Measurements from ENCODE around the gene RPS21. TPM values are rescaled to one million over a fixed set of nuclear protein-coding genes. Genes with fewer than 3 reads are reported as not detected.
"Not testable (repeated sequence)": the region's sequence is repeated elsewhere in the genome, so short reads cannot be mapped to it uniquely, and the experiment has no call there.

Gene RPS21
- total RNA-seq, 2 experiments from 2014 or later, result 1,751 to 1,764 TPM

- no peak overlapping the region for H3K4me3 Mint-ChIP-seq
- no peaks in the 10 kb centered on the region for H3K36me3 Mint-ChIP-seq (ENCODE audit: low read depth)
- no peaks in the 10 kb centered on the region for H3K4me1 Mint-ChIP-seq
- CTCF ChIA-PET, result no interaction called here
- H3K27ac Mint-ChIP-seq, result no peak overlapping the region
- no peaks in the 10 kb centered on the region for H3K27me3 Mint-ChIP-seq
- no peaks in the 10 kb centered on the region for H3K9me3 Mint-ChIP-seq
- no peak for DNase-seq
- POLR2A ChIA-PET, result no interaction called here
These were observed 36.4 kb downstream of the RPS21 start for GRCh38 chr20:62423326-62423706.

- CTCF ChIA-PET, result no interaction called here
These were observed 37.6 kb downstream of the RPS21 start for GRCh38 chr20:62424249-62425107.

GRCh38 chr20:62425281-62426058 is 38.6 kb downstream of the RPS21 start:
- ChIA-PET POLR2A (no interaction called here), CTCF (no interaction called here)
- H3K9me3 Mint-ChIP-seq, result no peaks in the 10 kb centered on the region
- no peak overlapping the region for H3K27ac Mint-ChIP-seq
- no peak for DNase-seq
- no peaks in the 10 kb centered on the region for H3K27me3 Mint-ChIP-seq
- H3K36me3 Mint-ChIP-seq (ENCODE audit: low read depth), result no peaks in the 10 kb centered on the region
- H3K4me1 Mint-ChIP-seq, result no peaks in the 10 kb centered on the region
- H3K4me3 Mint-ChIP-seq, result no peak overlapping the region

More at GRCh38 chr20:62424249-62425107, 37.6 kb downstream of the RPS21 start:
- no peak for DNase-seq
- Mint-ChIP-seq H3K4me1 (no peaks in the 10 kb centered on the region), H3K36me3 (ENCODE audit: low read depth) (no peaks in the 10 kb centered on the region), H3K27ac (no peak overlapping the region), H3K4me3 (no peak overlapping the region), H3K9me3 (no peaks in the 10 kb centered on the region), H3K27me3 (no peaks in the 10 kb centered on the region)
- POLR2A ChIA-PET, result no interaction called here

- H3K27me3 Mint-ChIP-seq; H3K4me3 Mint-ChIP-seq; H3K4me1 Mint-ChIP-seq; POLR2A ChIA-PET; H3K9me3 Mint-ChIP-seq; CTCF ChIA-PET; H3K36me3 Mint-ChIP-seq (ENCODE audit: low read depth); DNase-seq; H3K27ac Mint-ChIP-seq: not testable (repeated sequence)
These were observed 39.1 kb downstream of the RPS21 start for GRCh38 chr20:62426059-62426348.

- POLR2A ChIA-PET, result no interaction called here
- H3K27me3 Mint-ChIP-seq, result no peaks in the 10 kb centered on the region
- no peaks in the 10 kb centered on the region for H3K9me3 Mint-ChIP-seq
- H3K36me3 Mint-ChIP-seq (ENCODE audit: low read depth), result no peaks in the 10 kb centered on the region
- no peak for DNase-seq
- H3K4me1 Mint-ChIP-seq, result no peaks in the 10 kb centered on the region
- CTCF ChIA-PET, result no interaction called here
- no peak overlapping the region for H3K27ac Mint-ChIP-seq
- H3K4me3 Mint-ChIP-seq, result no peak overlapping the region
These were observed 39.8 kb downstream of the RPS21 start for GRCh38 chr20:62426699-62427131.

- Mint-ChIP-seq H3K27ac (no peak within 1 kb of the TSS), H3K36me3 (ENCODE audit: low read depth) (no peaks in the 10 kb centered on the region), H3K27me3 (no peaks in the 10 kb centered on the region), H3K4me1 (no peaks in the 10 kb centered on the region), H3K9me3 (no peaks in the 10 kb centered on the region), H3K4me3 (no peak within 1 kb of the TSS)
- ChIA-PET POLR2A (no interaction called here), CTCF (no interaction called here)
- DNase-seq, result no peak
These were observed 40.5 kb downstream of the RPS21 start, which contains the start of gene RBBP8NL for GRCh38 chr20:62427172-62428001. TSS of gene RBBP8NL (minus strand) at chr20:62427539. CDS start at chr20:62419647, 7,892 bp downstream.

GRCh38 chr20:62428002-62428372 is 41.1 kb downstream of the RPS21 start:
- no peak for DNase-seq
- no peaks in the 10 kb centered on the region for H3K4me1 Mint-ChIP-seq
- H3K27me3 Mint-ChIP-seq, result no peaks in the 10 kb centered on the region
- H3K36me3 Mint-ChIP-seq (ENCODE audit: low read depth), result no peaks in the 10 kb centered on the region
- ChIA-PET POLR2A (no interaction called here), CTCF (no interaction called here)
- H3K9me3 Mint-ChIP-seq, result no peaks in the 10 kb centered on the region
- H3K27ac Mint-ChIP-seq, result no peak overlapping the region
- no peak overlapping the region for H3K4me3 Mint-ChIP-seq

GRCh38 chr20:62428396-62429295 is 41.7 kb downstream of the RPS21 start:
- Mint-ChIP-seq H3K4me3 (no peak overlapping the region), H3K27ac (no peak overlapping the region), H3K36me3 (ENCODE audit: low read depth) (no peaks in the 10 kb centered on the region), H3K9me3 (no peaks in the 10 kb centered on the region), H3K4me1 (no peaks in the 10 kb centered on the region), H3K27me3 (peaks cover 1% of the 10 kb centered on the region)
- no peak for DNase-seq
- CTCF ChIA-PET, result no interaction called here
- POLR2A ChIA-PET, result no interaction called here

GRCh38 chr20:62429455-62430310 is 42.8 kb downstream of the RPS21 start:
- H3K9me3 Mint-ChIP-seq, result no peaks in the 10 kb centered on the region
- no peak overlapping the region for H3K27ac Mint-ChIP-seq
- peaks cover 12% of the 10 kb centered on the region for H3K27me3 Mint-ChIP-seq
- POLR2A ChIA-PET, result no interaction called here
- DNase-seq, result no peak
- H3K36me3 Mint-ChIP-seq (ENCODE audit: low read depth), result no peaks in the 10 kb centered on the region
- CTCF ChIA-PET, result no interaction called here
- no peaks in the 10 kb centered on the region for H3K4me1 Mint-ChIP-seq
- no peak overlapping the region for H3K4me3 Mint-ChIP-seq

- ChIA-PET CTCF (no interaction called here), POLR2A (no interaction called here)
- DNase-seq, result no peak
- Mint-ChIP-seq H3K4me3 (no peak overlapping the region), H3K4me1 (no peaks in the 10 kb centered on the region), H3K27ac (no peak overlapping the region), H3K27me3 (peaks cover 17% of the 10 kb centered on the region), H3K36me3 (ENCODE audit: low read depth) (no peaks in the 10 kb centered on the region), H3K9me3 (no peaks in the 10 kb centered on the region)
These were observed 43.5 kb downstream of the RPS21 start for GRCh38 chr20:62430311-62430853.

GRCh38 chr20:62430866-62431447 is 44.1 kb downstream of the RPS21 start:
- no peaks in the 10 kb centered on the region for H3K9me3 Mint-ChIP-seq
- H3K27me3 Mint-ChIP-seq, result peaks cover 20% of the 10 kb centered on the region
- ChIA-PET POLR2A (no interaction called here), CTCF (no interaction called here)
- H3K27ac Mint-ChIP-seq, result no peak overlapping the region
- H3K36me3 Mint-ChIP-seq (ENCODE audit: low read depth), result no peaks in the 10 kb centered on the region
- H3K4me1 Mint-ChIP-seq, result no peaks in the 10 kb centered on the region
- H3K4me3 Mint-ChIP-seq, result no peak overlapping the region
- DNase-seq, result no peak
